Measurements from ENCODE around the gene MGAT4C.

Gene MGAT4C

DNA sequence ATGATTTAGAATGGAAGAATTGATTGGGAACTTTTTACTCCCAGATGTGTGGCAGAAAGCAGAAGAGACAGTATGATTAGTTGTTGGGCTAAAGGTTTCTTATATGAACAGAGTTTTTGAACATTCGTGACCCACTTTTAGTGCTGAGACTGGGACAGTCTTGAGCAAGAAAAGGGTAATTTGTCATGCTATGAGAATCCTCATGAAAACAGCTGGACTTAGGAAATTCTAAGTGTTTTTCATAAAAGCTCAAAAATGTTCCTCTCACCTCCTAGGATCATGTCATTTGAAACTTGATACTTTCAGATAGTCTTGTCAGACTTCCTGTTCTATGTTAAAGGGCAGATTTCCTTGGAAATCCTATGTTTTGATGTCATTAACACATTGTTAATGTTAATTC lies 86.1 kb downstream of the MGAT4C start:
- WGBS, result 44% methylated on average over 1 of the region's 1 CpG

DNA sequence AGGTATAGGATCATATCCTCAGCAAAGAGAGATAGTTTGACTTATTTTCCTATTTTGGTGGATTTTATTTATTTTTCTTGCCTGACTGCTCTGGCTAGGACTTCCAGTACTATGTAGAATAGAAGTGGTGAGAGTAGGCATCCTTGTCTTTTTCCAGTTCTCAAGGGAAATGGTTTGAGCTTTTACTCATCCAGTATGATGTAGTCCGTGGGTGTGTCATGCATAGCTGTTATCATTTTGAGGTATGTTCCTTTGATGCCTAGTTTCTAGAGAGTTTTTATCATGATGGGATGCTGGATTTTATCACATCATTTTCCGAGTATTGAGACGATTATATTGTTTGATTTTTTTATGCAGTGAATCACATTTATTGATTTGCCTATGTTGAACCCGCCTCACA lies 97.2 kb downstream of the MGAT4C start:
- no peak overlapping the region for H4K91ac ChIP-seq (ENCODE audit: low read length)
- H3K4ac ChIP-seq (ENCODE audit: low read depth in 1 of 2, low read length in 2 of 2), result no peak overlapping the region
- H3K4me1 ChIP-seq (ENCODE audit: control insufficient read depth, insufficient read depth, low read depth, low read length), result no peaks in the 10 kb centered on the region
- no peak overlapping the region for H3K27ac ChIP-seq (ENCODE audit: low read length, poor library complexity, severe bottlenecking)
- no peak overlapping the region for H2BK5ac ChIP-seq (ENCODE audit: low read depth, low read length, poor library complexity, severe bottlenecking)
- no peak overlapping the region for H3K4me2 ChIP-seq (ENCODE audit: low read length, poor library complexity, severe bottlenecking)
- no peak for DNase-seq
- H3K14ac ChIP-seq (ENCODE audit: low read length in 2 of 2), result no peak overlapping the region
- H3K9me3 ChIP-seq (ENCODE audit: control insufficient read depth, low read length), result no peaks in the 10 kb centered on the region
- no peaks in the 10 kb centered on the region for H3K27me3 ChIP-seq (ENCODE audit: control insufficient read depth in 1 of 2, insufficient read depth in 1 of 2, low read length in 2 of 2)
- no peak overlapping the region for H3K23ac ChIP-seq (ENCODE audit: low read length in 2 of 2)
- H2BK15ac ChIP-seq (ENCODE audit: low read depth, poor library complexity, severe bottlenecking), result no peak overlapping the region
- H3K9ac ChIP-seq (ENCODE audit: low read length), result no peak overlapping the region
- no peaks in the 10 kb centered on the region for H3K79me1 ChIP-seq (replicated peaks; ENCODE audit: low read length, poor library complexity, severe bottlenecking)
- H3K4me3 ChIP-seq (ENCODE audit: insufficient read depth in 1 of 2, low read depth in 1 of 2, low read length in 2 of 2), result no peak overlapping the region
- WGBS, result 94% methylated on average over 4 of the region's 4 CpGs
- H3K36me3 ChIP-seq (ENCODE audit: control insufficient read depth in 1 of 2, insufficient read depth in 2 of 2, low read depth in 1 of 2, low read length in 2 of 2), result no peaks in the 10 kb centered on the region
- no peak overlapping the region for H2BK12ac ChIP-seq (ENCODE audit: low read length in 2 of 2)
- no peak overlapping the region for H4K8ac ChIP-seq (ENCODE audit: low read length)
- H2AK5ac ChIP-seq (ENCODE audit: low read length, severe bottlenecking), result no peak overlapping the region
- H2AFZ ChIP-seq (ENCODE audit: low read depth, low read length), result no peak overlapping the region
- H3K18ac ChIP-seq (ENCODE audit: low read depth in 1 of 2, low read length in 2 of 2), result no peak overlapping the region
- no peak overlapping the region for H2BK120ac ChIP-seq (ENCODE audit: low read depth, low read length)

More for the DNA sequence above, 86.1 kb downstream of the MGAT4C start:
- H4K8ac ChIP-seq (ENCODE audit: low read length), result no peak overlapping the region
- no peak overlapping the region for H3K4me3 ChIP-seq (ENCODE audit: insufficient read depth in 1 of 2, low read depth in 1 of 2, low read length in 2 of 2)
- no peak overlapping the region for H3K4ac ChIP-seq (ENCODE audit: low read depth in 1 of 2, low read length in 2 of 2)
- H3K4me1 ChIP-seq (ENCODE audit: control insufficient read depth, insufficient read depth, low read depth, low read length), result no peaks in the 10 kb centered on the region
- no peak overlapping the region for H3K27ac ChIP-seq (ENCODE audit: low read length, poor library complexity, severe bottlenecking)
- no peak overlapping the region for H4K91ac ChIP-seq (ENCODE audit: low read length)
- no peaks in the 10 kb centered on the region for H3K27me3 ChIP-seq (ENCODE audit: control insufficient read depth in 1 of 2, insufficient read depth in 1 of 2, low read length in 2 of 2)
- no peaks in the 10 kb centered on the region for H3K9me3 ChIP-seq (ENCODE audit: control insufficient read depth, low read length)
- no peak overlapping the region for H2BK12ac ChIP-seq (ENCODE audit: low read length in 2 of 2)
- H3K4me2 ChIP-seq (ENCODE audit: low read length, poor library complexity, severe bottlenecking), result no peak overlapping the region
- H2AK5ac ChIP-seq (ENCODE audit: low read length, severe bottlenecking), result no peak overlapping the region
- H3K36me3 ChIP-seq (ENCODE audit: control insufficient read depth in 1 of 2, insufficient read depth in 2 of 2, low read depth in 1 of 2, low read length in 2 of 2), result no peaks in the 10 kb centered on the region
- DNase-seq, result peak; percentile 32
- no peak overlapping the region for H3K14ac ChIP-seq (ENCODE audit: low read length in 2 of 2)
- H2AFZ ChIP-seq (ENCODE audit: low read depth, low read length), result no peak overlapping the region
- H3K79me1 ChIP-seq (replicated peaks; ENCODE audit: low read length, poor library complexity, severe bottlenecking), result no peaks in the 10 kb centered on the region
- H2BK15ac ChIP-seq (ENCODE audit: low read depth, poor library complexity, severe bottlenecking), result no peak overlapping the region
- H2BK5ac ChIP-seq (ENCODE audit: low read depth, low read length, poor library complexity, severe bottlenecking), result no peak overlapping the region
- no peak overlapping the region for H3K23ac ChIP-seq (ENCODE audit: low read length in 2 of 2)
- H3K18ac ChIP-seq (ENCODE audit: low read depth in 1 of 2, low read length in 2 of 2), result no peak overlapping the region
- no peak overlapping the region for H2BK120ac ChIP-seq (ENCODE audit: low read depth, low read length)
- H3K9ac ChIP-seq (ENCODE audit: low read length), result no peak overlapping the region

DNA sequence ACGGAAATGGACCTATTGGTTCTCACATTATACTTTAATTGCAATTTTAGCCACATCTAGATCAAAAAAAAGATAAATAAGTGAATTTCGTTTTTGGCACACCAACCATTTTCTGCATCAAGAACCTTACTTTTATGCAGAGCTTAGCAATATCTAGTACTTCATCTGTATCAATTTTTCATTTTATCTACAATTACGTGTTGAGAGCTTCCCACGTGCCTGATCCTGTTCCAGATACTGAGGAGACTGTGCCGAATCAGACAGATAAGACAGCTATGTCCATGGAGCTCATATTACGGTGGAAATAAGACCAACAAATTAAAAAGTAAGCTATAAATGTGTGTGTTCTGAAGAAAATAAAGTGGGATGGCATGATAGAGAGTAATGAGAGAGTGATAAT lies 101.6 kb downstream of the MGAT4C start:
- Histone ChIP-seq H3K79me1 (replicated peaks; ENCODE audit: low read length, poor library complexity, severe bottlenecking) (no peaks in the 10 kb centered on the region), H2AK5ac (ENCODE audit: low read length, severe bottlenecking) (no peak overlapping the region), H2BK12ac (ENCODE audit: low read length in 2 of 2) (no peak overlapping the region), H3K14ac (ENCODE audit: low read length in 2 of 2) (no peak overlapping the region), H3K36me3 (ENCODE audit: control insufficient read depth in 1 of 2, insufficient read depth in 2 of 2, low read depth in 1 of 2, low read length in 2 of 2) (no peaks in the 10 kb centered on the region), H3K18ac (ENCODE audit: low read depth in 1 of 2, low read length in 2 of 2) (no peak overlapping the region), H2AFZ (ENCODE audit: low read depth, low read length) (no peak overlapping the region), H4K91ac (ENCODE audit: low read length) (no peak overlapping the region), H2BK120ac (ENCODE audit: low read depth, low read length) (no peak overlapping the region), H3K9me3 (ENCODE audit: control insufficient read depth, low read length) (no peaks in the 10 kb centered on the region), H3K27me3 (ENCODE audit: control insufficient read depth in 1 of 2, insufficient read depth in 1 of 2, low read length in 2 of 2) (no peaks in the 10 kb centered on the region), H3K27ac (ENCODE audit: low read length, poor library complexity, severe bottlenecking) (no peak overlapping the region), H3K9ac (ENCODE audit: low read length) (no peak overlapping the region), H4K8ac (ENCODE audit: low read length) (no peak overlapping the region), H3K4ac (ENCODE audit: low read depth in 1 of 2, low read length in 2 of 2) (no peak overlapping the region), H2BK15ac (ENCODE audit: low read depth, poor library complexity, severe bottlenecking) (no peak overlapping the region), H2BK5ac (ENCODE audit: low read depth, low read length, poor library complexity, severe bottlenecking) (no peak overlapping the region), H3K4me2 (ENCODE audit: low read length, poor library complexity, severe bottlenecking) (no peak overlapping the region), H3K23ac (ENCODE audit: low read length in 2 of 2) (no peak overlapping the region), H3K4me3 (ENCODE audit: insufficient read depth in 1 of 2, low read depth in 1 of 2, low read length in 2 of 2) (no peak overlapping the region), H3K4me1 (ENCODE audit: control insufficient read depth, insufficient read depth, low read depth, low read length) (no peaks in the 10 kb centered on the region)
- 94% methylated on average over 6 of the region's 6 CpGs for WGBS
- no peak for DNase-seq

DNA sequence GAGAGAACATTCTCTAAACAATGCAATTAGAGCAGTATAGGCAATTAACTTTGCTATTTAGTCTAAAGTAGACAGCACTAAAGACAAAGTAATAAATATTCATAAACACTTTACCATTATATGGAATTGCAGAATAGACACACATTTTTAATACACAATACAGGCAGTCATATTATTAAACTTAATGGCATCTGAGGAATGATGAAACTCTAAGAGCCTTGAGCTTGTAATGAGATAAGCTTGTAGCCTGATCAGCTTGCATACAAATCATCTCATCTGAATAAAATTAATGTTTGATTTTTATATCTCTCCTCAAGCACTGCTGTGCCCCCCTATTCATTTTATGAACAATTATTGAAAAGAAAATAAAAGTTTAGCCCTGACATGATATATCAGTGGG lies 107.6 kb downstream of the MGAT4C start:
- H2BK12ac ChIP-seq (ENCODE audit: low read length in 2 of 2), result no peak overlapping the region
- no peak overlapping the region for H4K91ac ChIP-seq (ENCODE audit: low read length)
- H3K9me3 ChIP-seq (ENCODE audit: control insufficient read depth, low read length), result no peaks in the 10 kb centered on the region
- no peak overlapping the region for H3K9ac ChIP-seq (ENCODE audit: low read length)
- no peak overlapping the region for H2BK120ac ChIP-seq (ENCODE audit: low read depth, low read length)
- no peak overlapping the region for H4K8ac ChIP-seq (ENCODE audit: low read length)
- H3K27ac ChIP-seq (ENCODE audit: low read length, poor library complexity, severe bottlenecking), result no peak overlapping the region
- no peak overlapping the region for H3K23ac ChIP-seq (ENCODE audit: low read length in 2 of 2)
- H3K4me1 ChIP-seq (ENCODE audit: control insufficient read depth, insufficient read depth, low read depth, low read length), result no peaks in the 10 kb centered on the region
- no peak for DNase-seq
- H3K36me3 ChIP-seq (ENCODE audit: control insufficient read depth in 1 of 2, insufficient read depth in 2 of 2, low read depth in 1 of 2, low read length in 2 of 2), result no peaks in the 10 kb centered on the region
- no peaks in the 10 kb centered on the region for H3K27me3 ChIP-seq (ENCODE audit: control insufficient read depth in 1 of 2, insufficient read depth in 1 of 2, low read length in 2 of 2)
- H3K4ac ChIP-seq (ENCODE audit: low read depth in 1 of 2, low read length in 2 of 2), result no peak overlapping the region
- no peak overlapping the region for H3K14ac ChIP-seq (ENCODE audit: low read length in 2 of 2)
- H3K4me2 ChIP-seq (ENCODE audit: low read length, poor library complexity, severe bottlenecking), result no peak overlapping the region
- no peak overlapping the region for H3K4me3 ChIP-seq (ENCODE audit: insufficient read depth in 1 of 2, low read depth in 1 of 2, low read length in 2 of 2)
- H2AFZ ChIP-seq (ENCODE audit: low read depth, low read length), result no peak overlapping the region
- no peak overlapping the region for H2AK5ac ChIP-seq (ENCODE audit: low read length, severe bottlenecking)
- H2BK15ac ChIP-seq (ENCODE audit: low read depth, poor library complexity, severe bottlenecking), result no peak overlapping the region
- no peak overlapping the region for H2BK5ac ChIP-seq (ENCODE audit: low read depth, low read length, poor library complexity, severe bottlenecking)
- H3K18ac ChIP-seq (ENCODE audit: low read depth in 1 of 2, low read length in 2 of 2), result no peak overlapping the region
- H3K79me1 ChIP-seq (replicated peaks; ENCODE audit: low read length, poor library complexity, severe bottlenecking), result no peaks in the 10 kb centered on the region
